Colonic mucosa (tissue), 4 donors: ENCODE data around the gene ZDHHC17. TPM values are rescaled to one million over a fixed set of nuclear protein-coding genes. Genes with fewer than 3 reads are reported as not detected.
"Not testable (repeated sequence)": the region's sequence is repeated elsewhere in the genome, so short reads cannot be mapped to it uniquely, and the experiment has no call there.

ENCODE experiments used
- DNase-seq: peaks from one replicate; pipeline ENCODE4 v3.0.0-alpha.2; 2020
- H3K27ac ChIP-seq: fragments of 200-600 bp; one replicate; pipeline ENCODE4 v1.8.0; 2021
- H3K27me3 ChIP-seq: fragments of 200-600 bp; one replicate; pipeline ENCODE4 v1.8.0; 2021
- H3K36me3 ChIP-seq: fragments of 200-600 bp; one replicate; pipeline ENCODE4 v1.8.0; 2021
- H3K4me1 ChIP-seq: fragments of 200-600 bp; one replicate; pipeline ENCODE4 v1.8.0; 2021; ENCODE audit warnings: mild to moderate bottlenecking
- H3K4me3 ChIP-seq: fragments of 200-600 bp; one replicate; pipeline ENCODE4 v1.8.0; 2021
- H3K9ac ChIP-seq, 2 donors: one replicate each; pipeline ENCODE4 v1.7.0; 2013; ENCODE audit warnings: control low read depth in 2 of 2, low read depth in 2 of 2, low read length in 2 of 2
- H3K9me3 ChIP-seq: fragments of 200-600 bp; one replicate; pipeline ENCODE4 v1.8.0; 2021
- CTCF ChIP-seq: fragments of 200-600 bp; IDR thresholded peaks from one replicate; pipeline ENCODE4 v1.8.0; 2022; ENCODE audit warnings: antibody characterized with exemption, mild to moderate bottlenecking
- intact Hi-C: fragments of 100-400 bp; cut with DNase I; formaldehyde crosslinking; loops from one replicate; pipeline ENCODE4 v1.14.1; 2022
- total RNA-seq, 2 donors: library from RNA; stranded (reverse); fragmentation: NEBNext Ultra II Directional in 1 of 2; extraction: Animal tissue kit (Norgen Biotek cat#: 25700) in 1 of 2; gene quantifications; one replicate each; pipeline ENCODE4 v1.2.1, GENCODE V29; 2021
- donor health status: healthy.
- donor health status: DM: no; HTN: no; CAD: no.
- donor health status: DM: no; HTN: no; CAD: no.

ZDHHC17 gene
- total RNA-seq, 2 donors from 2014 or later, result 15.7 to 16.6 TPM

- Histone ChIP-seq H3K27ac (no peak overlapping the region), H3K4me1 (no peaks in the 10 kb centered on the region), H3K4me3 (no peak overlapping the region), H3K36me3 (no peaks in the 10 kb centered on the region), H3K27me3 (no peaks in the 10 kb centered on the region), H3K9ac (no peak overlapping the region), H3K9me3 (no peaks in the 10 kb centered on the region)
- intact Hi-C loops, result no loop called here
- no peak for DNase-seq
- no peak for TF ChIP-seq CTCF
These were observed 2.2 kb downstream of the ZDHHC17 start for GRCh38 chr12:76766161-76766560.

DNA sequence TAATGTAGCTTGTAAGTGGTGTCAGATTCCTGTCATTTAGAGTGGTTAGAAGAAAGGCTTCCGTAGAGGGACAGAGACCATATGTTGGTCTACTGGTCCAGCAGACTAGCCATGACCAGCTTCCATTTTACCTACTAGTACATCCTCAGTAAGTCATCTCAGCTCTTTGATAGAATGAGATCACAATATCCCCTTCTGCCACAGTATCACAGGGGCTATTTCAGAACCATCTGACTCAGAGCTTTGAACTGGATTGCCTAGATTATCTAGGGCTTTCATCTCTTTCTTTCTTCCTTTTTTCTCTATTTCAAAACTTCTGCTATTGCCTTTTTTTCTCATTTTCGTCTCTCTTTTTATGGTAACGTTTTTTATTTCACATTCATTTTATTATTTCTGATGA is 4.7 kb downstream of the ZDHHC17 start:
- intact Hi-C loops, result no loop called here
- no peak overlapping the region for H3K9ac ChIP-seq
- TF ChIP-seq CTCF, result no peak
- H3K36me3 ChIP-seq, result no peaks in the 10 kb centered on the region
- H3K4me1 ChIP-seq, result no peaks in the 10 kb centered on the region
- no peak overlapping the region for H3K27ac ChIP-seq
- H3K9me3 ChIP-seq, result no peaks in the 10 kb centered on the region
- no peak for DNase-seq
- H3K4me3 ChIP-seq, result no peak overlapping the region
- H3K27me3 ChIP-seq, result no peaks in the 10 kb centered on the region

GRCh38 chr12:76777765-76778216 is 13.9 kb downstream of the ZDHHC17 start:
- TF ChIP-seq CTCF, result no peak
- intact Hi-C loops, result no loop called here

DNA sequence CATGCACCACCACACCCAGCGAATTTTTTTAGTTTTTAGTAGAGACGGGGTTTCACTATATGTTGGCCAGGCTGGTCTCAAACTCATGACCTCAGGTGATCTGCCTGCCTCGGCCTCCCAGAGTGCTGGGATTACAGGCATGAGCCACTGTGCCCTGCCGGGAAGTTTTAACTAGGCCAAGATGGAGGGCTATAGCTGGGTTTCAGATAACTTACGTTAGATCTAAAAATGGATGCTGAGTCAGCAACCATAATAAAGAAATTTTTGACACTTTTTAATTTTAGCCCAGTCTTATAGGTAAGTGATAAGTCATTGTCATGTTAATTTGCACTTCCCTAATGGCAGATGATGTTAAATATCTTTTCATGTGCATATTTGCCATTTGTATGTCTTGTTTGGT is 14.4 kb downstream of the ZDHHC17 start:
- Histone ChIP-seq H3K27me3 (no peaks in the 10 kb centered on the region), H3K27ac (no peak overlapping the region), H3K4me3 (no peak overlapping the region), H3K4me1 (no peaks in the 10 kb centered on the region), H3K36me3 (no peaks in the 10 kb centered on the region), H3K9me3 (no peaks in the 10 kb centered on the region), H3K9ac (no peak overlapping the region)
- no peak for DNase-seq
- intact Hi-C loops, result no loop called here
- no peak for TF ChIP-seq CTCF

More at GRCh38 chr12:76777765-76778216, 13.9 kb downstream of the ZDHHC17 start:
- DNase-seq, result no peak
- Histone ChIP-seq H3K36me3 (no peaks in the 10 kb centered on the region), H3K27me3 (no peaks in the 10 kb centered on the region), H3K9me3 (no peaks in the 10 kb centered on the region), H3K4me1 (no peaks in the 10 kb centered on the region), H3K27ac (no peak overlapping the region), H3K9ac (no peak overlapping the region), H3K4me3 (no peak overlapping the region)

DNA sequence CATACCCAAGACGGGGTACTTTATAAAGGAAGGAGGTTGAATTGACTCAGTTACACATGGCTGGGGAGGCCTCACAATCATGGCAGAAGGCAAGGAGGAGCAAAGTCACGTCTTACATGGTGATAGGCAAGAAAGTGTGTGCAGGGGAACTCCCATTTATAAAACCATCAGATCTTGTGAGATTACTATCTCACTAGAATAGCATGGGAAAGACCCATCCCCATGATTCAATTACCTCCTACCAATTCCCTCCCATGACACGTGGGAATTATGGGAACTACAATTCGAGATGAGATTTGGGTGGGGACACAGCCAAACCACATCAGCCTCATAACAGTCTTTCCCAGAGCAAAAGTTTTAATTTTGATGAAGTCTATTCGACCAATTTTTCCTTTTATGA is 15.4 kb downstream of the ZDHHC17 start:
- intact Hi-C loops, H3K36me3 ChIP-seq, DNase-seq, H3K4me1 ChIP-seq, H3K27me3 ChIP-seq, H3K27ac ChIP-seq, H3K4me3 ChIP-seq, H3K9ac ChIP-seq, H3K9me3 ChIP-seq: not testable (repeated sequence)

- H3K4me1 ChIP-seq, result no peaks in the 10 kb centered on the region
- H3K27me3 ChIP-seq, result no peaks in the 10 kb centered on the region
- intact Hi-C loops, result loop anchor here (5.0 kb wide), 1 partner anchor 164 kb away; no protein-coding TSS in a partner anchor
- no peak overlapping the region for H3K27ac ChIP-seq
- H3K36me3 ChIP-seq, result no peaks in the 10 kb centered on the region
- no peaks in the 10 kb centered on the region for H3K9me3 ChIP-seq
- H3K4me3 ChIP-seq, result no peak overlapping the region
- TF ChIP-seq CTCF, result no peak
- H3K9ac ChIP-seq, result no peak overlapping the region
- no peak for DNase-seq
These were observed 17.4 kb downstream of the ZDHHC17 start for GRCh38 chr12:76781321-76781720.
